WTC11 (cell line): ENCODE data around the gene SKAP1.

Experiments
- ATF1 ChIP-seq: sonication (generic); formaldehyde crosslinking; IDR thresholded peaks from 2 replicates; pipeline ENCODE4 v1.8.1; 2023; ENCODE audit warnings: mild to moderate bottlenecking, moderate library complexity, missing genetic modification reagents
- ATF2 ChIP-seq: sonication (generic); formaldehyde crosslinking; IDR thresholded peaks from 2 replicates; pipeline ENCODE4 v1.8.1; 2022; ENCODE audit warnings: low read depth, missing genetic modification reagents, borderline replicate concordance
- CREB1 ChIP-seq: sonication (generic); formaldehyde crosslinking; IDR thresholded peaks from 2 replicates; pipeline ENCODE4 v1.8.0; 2023; ENCODE audit warnings: mild to moderate bottlenecking, missing genetic modification reagents
- CTCF ChIP-seq: fragments of 200-600 bp; IDR thresholded peaks from 2 replicates; pipeline ENCODE4 v1.8.0; 2022; ENCODE audit warnings: antibody characterized with exemption
- JUN ChIP-seq: sonication (generic); formaldehyde crosslinking; IDR thresholded peaks from 2 replicates; pipeline ENCODE4 v1.8.0; 2023; ENCODE audit warnings: mild to moderate bottlenecking, missing genetic modification reagents
- MLX ChIP-seq: sonication (generic); formaldehyde crosslinking; IDR thresholded peaks from 2 replicates; pipeline ENCODE4 v1.8.1; 2023; ENCODE audit warnings: mild to moderate bottlenecking, missing genetic modification reagents, moderate library complexity
- NFATC4 ChIP-seq: fragments of 250-450 bp; sonication (Bioruptor Pico); IDR thresholded peaks from 2 replicates; pipeline ENCODE4 v1.9.0; 2021; ENCODE audit warnings: mild to moderate bottlenecking
- SP1 ChIP-seq: sonication (generic); formaldehyde crosslinking; conservative IDR thresholded peaks from 2 replicates; pipeline ENCODE4 v1.8.1; 2022; ENCODE audit warnings: missing genetic modification reagents
- TP53 ChIP-seq: sonication (generic); formaldehyde crosslinking; IDR thresholded peaks from 2 replicates; pipeline ENCODE4 v1.8.1; 2023; ENCODE audit warnings: mild to moderate bottlenecking, missing genetic modification reagents
- USF1 ChIP-seq: sonication (generic); formaldehyde crosslinking; IDR thresholded peaks from 2 replicates; pipeline ENCODE4 v1.8.0; 2022; ENCODE audit warnings: mild to moderate bottlenecking, missing genetic modification reagents
- TF ChIP-seq, protein P1 (sequence below): sonication (generic); formaldehyde crosslinking; IDR thresholded peaks from 2 replicates; pipeline ENCODE4 v1.8.0; 2022; ENCODE audit warnings: mild to moderate bottlenecking, missing genetic modification reagents
- TF ChIP-seq, protein P2 (sequence below): fragments of 250-450 bp; sonication (Bioruptor Pico); IDR thresholded peaks from 2 replicates; pipeline ENCODE4 v1.9.0; 2021; ENCODE audit warnings: mild to moderate bottlenecking, borderline replicate concordance
- TF ChIP-seq, protein P3 (sequence below): sonication (generic); formaldehyde crosslinking; IDR thresholded peaks from 2 replicates; pipeline ENCODE4 v1.8.1; 2023; ENCODE audit warnings: mild to moderate bottlenecking, missing genetic modification reagents, moderate library complexity
- TF ChIP-seq, protein P4 (sequence below): fragments of 250-450 bp; sonication (Bioruptor Pico); IDR thresholded peaks from 2 replicates; pipeline ENCODE4 v2.1.2; 2022; ENCODE audit warnings: mild to moderate bottlenecking, moderate library complexity

- TF ChIP-seq CTCF = no peak
- no peak for TF ChIP-seq CREB1 (CRISPR knock-in tag)
- no peak for TF ChIP-seq SP1 (CRISPR knock-in tag)
- no peak for TF ChIP-seq JUN (CRISPR knock-in tag)
- TF ChIP-seq, protein P1, sequence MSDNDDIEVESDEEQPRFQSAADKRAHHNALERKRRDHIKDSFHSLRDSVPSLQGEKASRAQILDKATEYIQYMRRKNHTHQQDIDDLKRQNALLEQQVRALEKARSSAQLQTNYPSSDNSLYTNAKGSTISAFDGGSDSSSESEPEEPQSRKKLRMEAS (CRISPR knock-in tag) = no peak
- no peak for TF ChIP-seq ATF1 (CRISPR knock-in tag)
- TF ChIP-seq, protein P2, sequence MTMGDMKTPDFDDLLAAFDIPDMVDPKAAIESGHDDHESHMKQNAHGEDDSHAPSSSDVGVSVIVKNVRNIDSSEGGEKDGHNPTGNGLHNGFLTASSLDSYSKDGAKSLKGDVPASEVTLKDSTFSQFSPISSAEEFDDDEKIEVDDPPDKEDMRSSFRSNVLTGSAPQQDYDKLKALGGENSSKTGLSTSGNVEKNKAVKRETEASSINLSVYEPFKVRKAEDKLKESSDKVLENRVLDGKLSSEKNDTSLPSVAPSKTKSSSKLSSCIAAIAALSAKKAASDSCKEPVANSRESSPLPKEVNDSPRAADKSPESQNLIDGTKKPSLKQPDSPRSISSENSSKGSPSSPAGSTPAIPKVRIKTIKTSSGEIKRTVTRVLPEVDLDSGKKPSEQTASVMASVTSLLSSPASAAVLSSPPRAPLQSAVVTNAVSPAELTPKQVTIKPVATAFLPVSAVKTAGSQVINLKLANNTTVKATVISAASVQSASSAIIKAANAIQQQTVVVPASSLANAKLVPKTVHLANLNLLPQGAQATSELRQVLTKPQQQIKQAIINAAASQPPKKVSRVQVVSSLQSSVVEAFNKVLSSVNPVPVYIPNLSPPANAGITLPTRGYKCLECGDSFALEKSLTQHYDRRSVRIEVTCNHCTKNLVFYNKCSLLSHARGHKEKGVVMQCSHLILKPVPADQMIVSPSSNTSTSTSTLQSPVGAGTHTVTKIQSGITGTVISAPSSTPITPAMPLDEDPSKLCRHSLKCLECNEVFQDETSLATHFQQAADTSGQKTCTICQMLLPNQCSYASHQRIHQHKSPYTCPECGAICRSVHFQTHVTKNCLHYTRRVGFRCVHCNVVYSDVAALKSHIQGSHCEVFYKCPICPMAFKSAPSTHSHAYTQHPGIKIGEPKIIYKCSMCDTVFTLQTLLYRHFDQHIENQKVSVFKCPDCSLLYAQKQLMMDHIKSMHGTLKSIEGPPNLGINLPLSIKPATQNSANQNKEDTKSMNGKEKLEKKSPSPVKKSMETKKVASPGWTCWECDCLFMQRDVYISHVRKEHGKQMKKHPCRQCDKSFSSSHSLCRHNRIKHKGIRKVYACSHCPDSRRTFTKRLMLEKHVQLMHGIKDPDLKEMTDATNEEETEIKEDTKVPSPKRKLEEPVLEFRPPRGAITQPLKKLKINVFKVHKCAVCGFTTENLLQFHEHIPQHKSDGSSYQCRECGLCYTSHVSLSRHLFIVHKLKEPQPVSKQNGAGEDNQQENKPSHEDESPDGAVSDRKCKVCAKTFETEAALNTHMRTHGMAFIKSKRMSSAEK (CRISPR knock-in tag) = no peak
- TF ChIP-seq, protein P3, sequence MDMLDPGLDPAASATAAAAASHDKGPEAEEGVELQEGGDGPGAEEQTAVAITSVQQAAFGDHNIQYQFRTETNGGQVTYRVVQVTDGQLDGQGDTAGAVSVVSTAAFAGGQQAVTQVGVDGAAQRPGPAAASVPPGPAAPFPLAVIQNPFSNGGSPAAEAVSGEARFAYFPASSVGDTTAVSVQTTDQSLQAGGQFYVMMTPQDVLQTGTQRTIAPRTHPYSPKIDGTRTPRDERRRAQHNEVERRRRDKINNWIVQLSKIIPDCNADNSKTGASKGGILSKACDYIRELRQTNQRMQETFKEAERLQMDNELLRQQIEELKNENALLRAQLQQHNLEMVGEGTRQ (CRISPR knock-in tag) = no peak
- no peak for TF ChIP-seq USF1 (CRISPR knock-in tag)
- TF ChIP-seq TP53 (CRISPR knock-in tag) = no peak
- TF ChIP-seq MLX = no peak
- TF ChIP-seq ATF2 = no peak
- TF ChIP-seq NFATC4 (CRISPR knock-in tag) = no peak
- TF ChIP-seq, protein P4, sequence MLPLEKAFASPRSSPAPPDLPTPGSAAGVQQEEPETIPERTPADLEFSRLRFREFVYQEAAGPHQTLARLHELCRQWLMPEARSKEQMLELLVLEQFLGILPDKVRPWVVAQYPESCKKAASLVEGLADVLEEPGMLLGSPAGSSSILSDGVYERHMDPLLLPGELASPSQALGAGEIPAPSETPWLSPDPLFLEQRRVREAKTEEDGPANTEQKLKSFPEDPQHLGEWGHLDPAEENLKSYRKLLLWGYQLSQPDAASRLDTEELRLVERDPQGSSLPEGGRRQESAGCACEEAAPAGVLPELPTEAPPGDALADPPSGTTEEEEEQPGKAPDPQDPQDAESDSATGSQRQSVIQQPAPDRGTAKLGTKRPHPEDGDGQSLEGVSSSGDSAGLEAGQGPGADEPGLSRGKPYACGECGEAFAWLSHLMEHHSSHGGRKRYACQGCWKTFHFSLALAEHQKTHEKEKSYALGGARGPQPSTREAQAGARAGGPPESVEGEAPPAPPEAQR = no peak
These were observed 13.0 kb downstream of the SKAP1 start for GRCh38 chr17:48416971-48417370.
